Coronary artery (tissue), 2 donors: ENCODE measurements around the gene ACACA.

Source experiments
- DNase-seq: peaks from one replicate; pipeline ENCODE4 v3.0.0-alpha.2; 2017; ENCODE audit warnings: low spot score
- H3K27ac ChIP-seq, 2 donors: fragments of 200-600 bp; sonication (generic); one replicate each; pipeline ENCODE4 v1.5.1; 2016 to 2019
- H3K4me3 ChIP-seq: fragments of 200-600 bp; sonication (generic); 2 replicates; pipeline ENCODE4 v1.5.1; 2016; ENCODE audit warnings: mild to moderate bottlenecking, moderate library complexity
- TF ChIP-seq, protein P1 (sequence below): fragments of 200-600 bp; sonication (generic); IDR thresholded peaks from one replicate; pipeline ENCODE4 v1.5.1; 2019; ENCODE audit warnings: antibody characterized with exemption

ACACA gene

DNA sequence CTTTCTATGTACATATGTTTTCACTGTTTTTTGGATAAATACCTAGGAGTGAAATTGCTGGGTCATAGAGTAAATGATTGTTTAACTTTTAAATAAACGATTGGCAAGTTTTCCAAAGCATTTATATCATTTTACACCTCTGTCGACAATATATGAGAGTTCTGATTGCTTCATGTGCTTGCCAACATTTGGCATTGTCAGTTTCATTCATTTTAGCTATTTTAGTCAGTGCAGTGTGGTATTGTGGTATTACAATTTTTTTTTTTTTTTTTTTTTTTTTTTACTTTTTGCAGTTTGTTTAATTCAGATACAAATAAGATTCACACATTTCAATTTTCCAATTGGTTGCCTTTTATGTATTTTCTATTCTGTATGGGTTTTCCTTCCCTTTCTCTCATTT lies 26.0 kb upstream of the ACACA start:
- no peak overlapping the region for H3K27ac ChIP-seq
- no peak overlapping the region for H3K4me3 ChIP-seq
- DNase-seq: no peak
- TF ChIP-seq, protein P1, sequence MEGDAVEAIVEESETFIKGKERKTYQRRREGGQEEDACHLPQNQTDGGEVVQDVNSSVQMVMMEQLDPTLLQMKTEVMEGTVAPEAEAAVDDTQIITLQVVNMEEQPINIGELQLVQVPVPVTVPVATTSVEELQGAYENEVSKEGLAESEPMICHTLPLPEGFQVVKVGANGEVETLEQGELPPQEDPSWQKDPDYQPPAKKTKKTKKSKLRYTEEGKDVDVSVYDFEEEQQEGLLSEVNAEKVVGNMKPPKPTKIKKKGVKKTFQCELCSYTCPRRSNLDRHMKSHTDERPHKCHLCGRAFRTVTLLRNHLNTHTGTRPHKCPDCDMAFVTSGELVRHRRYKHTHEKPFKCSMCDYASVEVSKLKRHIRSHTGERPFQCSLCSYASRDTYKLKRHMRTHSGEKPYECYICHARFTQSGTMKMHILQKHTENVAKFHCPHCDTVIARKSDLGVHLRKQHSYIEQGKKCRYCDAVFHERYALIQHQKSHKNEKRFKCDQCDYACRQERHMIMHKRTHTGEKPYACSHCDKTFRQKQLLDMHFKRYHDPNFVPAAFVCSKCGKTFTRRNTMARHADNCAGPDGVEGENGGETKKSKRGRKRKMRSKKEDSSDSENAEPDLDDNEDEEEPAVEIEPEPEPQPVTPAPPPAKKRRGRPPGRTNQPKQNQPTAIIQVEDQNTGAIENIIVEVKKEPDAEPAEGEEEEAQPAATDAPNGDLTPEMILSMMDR: no peak

DNA sequence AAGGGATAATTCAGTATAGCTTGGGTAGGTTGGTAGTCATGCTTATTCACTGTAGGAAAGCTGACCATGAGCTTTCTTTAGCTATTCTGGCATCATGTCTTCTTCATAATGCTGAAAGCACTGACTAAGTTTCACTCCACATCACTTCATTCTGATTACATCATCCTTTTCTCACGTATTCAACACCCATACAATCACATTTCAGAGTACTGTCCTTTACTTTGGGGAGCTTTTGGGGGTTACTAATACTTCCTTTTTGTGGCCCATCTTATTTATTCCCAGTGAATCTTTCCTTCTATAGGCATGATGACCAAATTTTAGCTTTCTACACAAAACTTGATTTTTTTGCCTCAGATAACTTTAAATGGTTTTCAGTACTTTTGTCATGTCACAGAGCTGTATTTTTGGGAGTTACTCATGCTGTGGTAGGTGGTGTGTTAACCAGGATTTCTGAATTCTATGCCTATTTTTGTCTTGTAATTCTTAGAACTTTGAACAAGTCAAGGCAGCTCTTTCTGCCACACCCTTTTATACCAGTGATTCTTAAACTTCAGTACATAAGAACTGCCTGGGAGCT lies 23.5 kb upstream of the ACACA start:
- TF ChIP-seq, protein P1: no peak
- DNase-seq: no peak
- no peak overlapping the region for H3K4me3 ChIP-seq
- H3K27ac ChIP-seq: peak overlapping the region; percentile 25 to 67

DNA sequence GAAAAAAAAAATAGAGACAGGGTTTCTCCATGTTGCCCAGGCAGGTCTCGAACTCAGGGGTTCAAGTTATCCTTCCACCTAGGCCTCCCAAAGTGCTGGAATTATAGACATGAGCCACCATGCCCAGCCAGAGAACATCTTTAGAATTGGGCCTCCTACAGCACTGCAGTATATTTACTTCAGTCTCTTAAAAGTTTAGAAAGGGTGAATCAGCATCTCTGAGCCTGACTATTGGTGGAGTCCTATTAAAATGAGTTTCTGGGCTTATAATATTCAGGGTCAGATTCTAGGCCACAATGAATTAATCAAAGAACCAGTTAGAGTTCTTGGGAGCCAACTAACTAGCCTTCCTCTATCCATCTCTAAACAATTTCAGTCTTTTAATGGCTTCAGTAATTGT lies 22.8 kb upstream of the ACACA start:
- Histone ChIP-seq H3K4me3 (no peak overlapping the region), H3K27ac (peak overlapping the region; percentile 25 to 67)
- DNase-seq: no peak
- TF ChIP-seq, protein P1: no peak

DNA sequence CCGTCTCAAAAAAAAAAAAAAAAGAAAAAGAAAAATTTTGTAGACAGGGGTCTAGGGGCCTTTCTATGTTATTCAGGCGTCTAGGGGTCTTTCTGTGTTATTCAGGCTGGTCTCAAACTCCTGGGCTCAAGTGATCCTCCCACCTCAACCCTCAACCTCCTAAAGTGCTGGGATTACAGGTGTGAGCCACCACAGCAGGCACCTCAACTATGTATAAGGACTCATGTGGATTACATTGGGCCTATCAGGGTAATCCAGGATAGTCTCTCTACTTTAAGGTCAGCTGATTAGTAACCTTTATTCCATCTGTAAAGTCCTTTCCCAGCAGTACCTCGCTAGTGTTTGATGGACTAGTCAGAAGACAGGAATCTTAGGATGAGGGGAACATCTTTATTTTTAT lies 22.4 kb upstream of the ACACA start:
- TF ChIP-seq, protein P1: no peak
- DNase-seq: no peak
- H3K27ac ChIP-seq: no peak overlapping the region
- no peak overlapping the region for H3K4me3 ChIP-seq

DNA sequence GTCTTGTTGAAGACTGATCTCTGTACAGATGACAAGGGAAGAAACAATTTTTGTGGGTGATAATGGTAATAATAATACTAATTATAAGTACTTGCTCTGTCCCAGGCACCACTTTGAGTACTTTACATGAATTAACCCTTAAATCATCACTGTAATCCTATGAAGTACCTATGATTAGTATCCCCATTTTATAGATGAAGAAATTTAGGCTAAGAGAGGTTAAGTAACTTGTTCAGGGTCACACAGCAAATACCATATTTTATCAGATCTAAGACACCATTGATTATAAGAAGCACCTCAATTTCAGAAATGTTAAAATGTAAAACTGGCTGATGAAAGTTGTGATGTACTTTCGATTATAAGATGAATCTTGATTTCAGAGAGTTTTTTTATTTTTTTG lies 18.6 kb upstream of the ACACA start:
- Histone ChIP-seq H3K27ac (no peak overlapping the region), H3K4me3 (no peak overlapping the region)
- DNase-seq: no peak
- TF ChIP-seq, protein P1: no peak

DNA sequence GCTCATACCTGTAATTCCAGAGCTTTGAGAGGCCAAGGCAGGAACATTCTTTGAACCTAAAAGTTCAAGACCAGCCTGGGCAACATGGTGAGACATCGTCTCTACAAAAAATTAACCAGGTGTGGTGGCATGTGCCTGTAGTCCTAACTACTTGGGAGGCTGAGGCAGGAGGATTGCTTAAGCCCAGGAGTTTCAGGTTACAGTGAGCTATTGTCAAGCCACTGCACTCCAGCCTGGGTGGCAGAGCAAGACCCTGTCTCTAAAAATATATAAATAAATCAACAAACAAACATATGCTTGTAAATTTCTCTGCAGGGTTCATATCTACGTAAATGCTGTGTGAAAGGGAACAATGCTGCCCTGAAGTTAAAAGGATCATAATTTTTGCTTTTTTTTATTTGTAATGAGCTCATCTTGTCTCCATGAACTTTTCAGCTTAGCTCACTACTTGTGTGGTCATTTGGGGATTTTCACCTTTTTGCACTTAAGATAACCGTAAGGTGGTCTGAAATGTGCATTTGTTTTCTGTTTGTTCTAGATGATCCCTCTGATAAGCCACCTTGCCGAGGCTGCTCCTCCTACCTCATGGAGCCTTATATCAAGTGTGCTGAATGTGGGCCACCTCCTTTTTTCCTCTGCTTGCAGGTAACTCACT lies 16.5 kb upstream of the ACACA start:
- no peak for DNase-seq
- TF ChIP-seq, protein P1: no peak

DNA sequence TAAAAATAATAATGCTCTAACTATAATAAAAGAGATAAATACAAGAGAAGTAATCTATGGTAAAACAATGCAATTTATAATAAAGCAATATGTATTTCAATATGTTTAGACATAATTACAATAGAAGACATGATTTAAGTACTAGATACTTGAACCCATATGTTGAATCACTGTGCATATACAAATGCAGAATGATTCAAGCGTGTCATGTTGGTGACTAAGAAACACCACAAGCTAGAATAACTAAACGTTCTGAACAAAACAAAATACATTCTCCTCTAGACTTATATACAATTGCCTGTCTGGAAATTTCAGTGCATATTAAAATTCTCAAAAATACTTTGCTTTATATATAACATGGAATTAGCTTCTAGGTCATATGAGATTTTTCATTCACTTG lies 11.2 kb upstream of the ACACA start:
- no peak for DNase-seq
- Histone ChIP-seq H3K4me3 (no peak overlapping the region), H3K27ac (no peak overlapping the region)
- TF ChIP-seq, protein P1: no peak

More for the DNA sequence above, 16.5 kb upstream of the ACACA start:
- H3K27ac ChIP-seq: no peak overlapping the region
- no peak overlapping the region for H3K4me3 ChIP-seq
